Naive B cell (primary cell): ENCODE results near the gene OR8B2. TPM values are rescaled to one million over a fixed set of nuclear protein-coding genes. Genes with fewer than 3 reads are reported as not detected.
"Not testable (repeated sequence)": the region's sequence is repeated elsewhere in the genome, so short reads cannot be mapped to it uniquely, and the experiment has no call there.

Experiments used
- ATAC-seq, 2 donors: fragments of 150-1000 bp; cut with Tn5 transposase; 2 replicates each; pipeline ENCODE4 v1.10.0; 2021; ENCODE audit warnings: low read depth in 2 of 2, mild to moderate bottlenecking in 2 of 2, moderate library complexity in 2 of 2
- DNase-seq: peaks from one replicate; pipeline ENCODE4 v3.0.0; 2022
- H3K27ac Mint-ChIP-seq, 6 donors: one replicate each; pipeline ENCODE4 v1.8.0; 2020 to 2022; ENCODE audit warnings: mild to moderate bottlenecking in 6 of 6, mixed read lengths in 6 of 6, moderate library complexity in 5 of 6, inconsistent platforms in 2 of 6
- H3K27me3 Mint-ChIP-seq, 3 donors: one replicate each; pipeline ENCODE4 v1.8.0; 2021 to 2022; ENCODE audit warnings: mixed read lengths in 3 of 3, mild to moderate bottlenecking in 1 of 3
- H3K36me3 Mint-ChIP-seq, 2 donors: one replicate each; pipeline ENCODE4 v1.8.0; 2020 to 2022; ENCODE audit warnings: mixed read lengths in 2 of 2, inconsistent platforms in 1 of 2, mild to moderate bottlenecking in 1 of 2
- H3K4me1 Mint-ChIP-seq, 3 donors: one replicate each; pipeline ENCODE4 v1.8.0; 2020 to 2022; ENCODE audit warnings: mixed read lengths in 3 of 3, inconsistent platforms in 1 of 3, mild to moderate bottlenecking in 1 of 3, moderate library complexity in 1 of 3
- H3K4me3 Mint-ChIP-seq, 8 donors: one replicate each; pipeline ENCODE4 v1.8.0; 2020 to 2022; ENCODE audit warnings: mild to moderate bottlenecking in 8 of 8, mixed read lengths in 8 of 8, moderate library complexity in 8 of 8, inconsistent platforms in 2 of 8
- H3K9me3 Mint-ChIP-seq, 7 donors: one replicate each; pipeline ENCODE4 v1.8.0; 2020 to 2022; ENCODE audit warnings: mixed read lengths in 7 of 7, mild to moderate bottlenecking in 5 of 7, inconsistent platforms in 2 of 7, moderate library complexity in 1 of 7
- polyA plus RNA-seq, 6 donors: library from polyadenylated mRNA; unstranded; fragments of 300-500 nt; fragmentation: Illumina TruSeq; gene quantifications; one replicate each; pipeline ENCODE4 v1.2.3, GENCODE V29; 2021; ENCODE audit warnings: low read depth in 6 of 6

Gene OR8B2, protein sequence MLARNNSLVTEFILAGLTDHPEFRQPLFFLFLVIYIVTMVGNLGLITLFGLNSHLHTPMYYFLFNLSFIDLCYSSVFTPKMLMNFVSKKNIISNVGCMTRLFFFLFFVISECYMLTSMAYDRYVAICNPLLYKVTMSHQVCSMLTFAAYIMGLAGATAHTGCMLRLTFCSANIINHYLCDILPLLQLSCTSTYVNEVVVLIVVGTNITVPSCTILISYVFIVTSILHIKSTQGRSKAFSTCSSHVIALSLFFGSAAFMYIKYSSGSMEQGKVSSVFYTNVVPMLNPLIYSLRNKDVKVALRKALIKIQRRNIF
- not detected for polyA plus RNA-seq

- no peak within 1 kb of the TSS for H3K27ac Mint-ChIP-seq
- H3K9me3 Mint-ChIP-seq = peaks cover 0 to 4% (median 0%) of the 10 kb centered on the region in 7 donors
- H3K4me3 Mint-ChIP-seq = no peak within 1 kb of the TSS
- ATAC-seq = no peak
- H3K36me3 Mint-ChIP-seq = no peaks in the 10 kb centered on the region
- H3K4me1 Mint-ChIP-seq = no peaks in the 10 kb centered on the region
- no peak for DNase-seq
- H3K27me3 Mint-ChIP-seq = peaks cover 4 to 11% (median 5%) of the 10 kb centered on the region in 3 donors
Observed at GRCh38 chr11:124384399-124384798, at the start of gene OR8B2. OR8B2 (minus strand) TSS chr11:124384499; CDS start chr11:124383343, 1,156 bp downstream.

GRCh38 chr11:124429599-124429998 is 45.3 kb upstream of the OR8B2 start:
- DNase-seq (no peak), ATAC-seq (no peak)
- Mint-ChIP-seq H3K27me3 (peaks cover 2 to 11% (median 8%) of the 10 kb centered on the region in 3 donors), H3K4me3 (no peak overlapping the region), H3K27ac (peak overlapping the region in 1 of 6 donors; percentile 53), H3K36me3 (peaks cover 0 to 8% of the 10 kb centered on the region in 2 donors), H3K4me1 (no peaks in the 10 kb centered on the region), H3K9me3 (peaks cover 2 to 21% (median 6%) of the 10 kb centered on the region in 7 donors)

DNA sequence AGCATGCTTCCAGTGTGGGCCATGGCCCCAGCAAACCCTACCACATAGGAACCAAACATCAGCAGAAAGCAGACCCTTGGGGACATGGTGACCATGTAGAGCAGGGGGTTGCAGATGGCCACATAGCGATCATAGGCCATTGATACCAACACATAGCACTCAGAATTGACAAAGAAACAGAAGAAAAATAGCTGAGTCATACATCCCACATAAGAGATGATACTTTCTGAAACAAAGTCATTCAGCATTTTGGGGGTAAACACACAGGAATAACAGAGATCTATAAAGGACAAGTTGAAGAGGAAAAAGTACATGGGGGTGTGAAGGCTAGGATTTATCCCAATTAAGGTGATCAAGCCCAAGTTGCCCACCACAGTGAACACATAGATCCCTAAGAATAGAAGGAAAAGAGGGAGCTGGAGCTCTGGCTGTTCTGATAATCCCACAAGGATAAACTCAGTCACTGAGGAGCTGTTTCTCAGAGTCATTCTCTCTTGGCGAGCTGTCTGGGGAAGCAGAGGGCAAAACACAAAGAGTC is 40.2 kb upstream of the OR8B2 start, which contains the start of gene OR8B4:
Gene OR8B4, minus strand, starts transcription at position 488 of the 538 bp plus-strand sequence. Its CDS starts 0 bp downstream, at position 488.
- Mint-ChIP-seq H3K9me3 (peaks cover under 1 to 9% (median 3%) of the 10 kb centered on the region in 7 donors), H3K27me3 (peaks cover 33 to 48% (median 40%) of the 10 kb centered on the region in 3 donors), H3K4me3 (no peak within 1 kb of the TSS)

GRCh38 chr11:124421043-124421442 is 36.7 kb upstream of the OR8B2 start:
- no peak overlapping the region for H3K27ac Mint-ChIP-seq
- no peaks in the 10 kb centered on the region for H3K36me3 Mint-ChIP-seq
- H3K4me1 Mint-ChIP-seq = no peaks in the 10 kb centered on the region
- DNase-seq = no peak
- H3K4me3 Mint-ChIP-seq = no peak overlapping the region
- no peaks in the 10 kb centered on the region for H3K9me3 Mint-ChIP-seq
- no peak for ATAC-seq
- peaks cover 46 to 53% (median 48%) of the 10 kb centered on the region in 3 donors for H3K27me3 Mint-ChIP-seq

More for the DNA sequence above, 40.2 kb upstream of the OR8B2 start, which contains the start of gene OR8B4:
- H3K36me3 Mint-ChIP-seq = peaks cover 0 to 3% of the 10 kb centered on the region in 2 donors
- no peak for DNase-seq
- no peak for ATAC-seq
- H3K27ac Mint-ChIP-seq = peak within 1 kb of the TSS in 1 of 6 donors; percentile 18
- no peaks in the 10 kb centered on the region for H3K4me1 Mint-ChIP-seq

DNA sequence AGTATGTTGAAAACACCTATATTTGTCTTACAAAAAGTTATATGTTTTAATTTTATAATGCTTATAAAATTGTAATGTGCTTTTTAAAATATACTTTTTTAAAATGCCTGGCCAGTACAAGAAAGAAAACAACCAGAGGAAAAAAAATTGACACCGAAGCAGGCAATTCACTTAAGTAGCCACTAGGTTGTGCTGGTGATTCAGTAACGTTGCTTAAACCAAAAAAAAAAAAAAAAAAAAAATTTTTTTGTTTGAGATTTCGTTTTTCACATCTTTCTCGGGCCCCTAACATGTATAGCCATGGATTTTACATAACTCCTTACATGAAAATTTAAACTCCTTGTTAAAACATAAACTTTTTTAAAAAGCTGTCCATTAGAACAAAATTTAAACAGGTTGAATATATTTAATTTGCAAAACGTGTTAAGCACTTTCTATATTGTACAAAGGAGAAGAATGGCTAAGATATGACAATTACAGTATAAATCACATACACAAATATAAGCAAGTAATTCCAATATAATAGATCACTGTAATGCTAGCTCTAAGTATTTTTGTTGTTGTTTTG is 31.1 kb upstream of the OR8B2 start:
- no peaks in the 10 kb centered on the region for H3K9me3 Mint-ChIP-seq
- H3K4me3 Mint-ChIP-seq = no peak overlapping the region
- H3K4me1 Mint-ChIP-seq = no peaks in the 10 kb centered on the region
- H3K27ac Mint-ChIP-seq = no peak overlapping the region
- ATAC-seq = no peak
- H3K27me3 Mint-ChIP-seq = peaks cover 23 to 32% (median 24%) of the 10 kb centered on the region in 3 donors
- H3K36me3 Mint-ChIP-seq = no peaks in the 10 kb centered on the region
- no peak for DNase-seq

- H3K4me3 Mint-ChIP-seq = no peak overlapping the region
- DNase-seq (no peak), ATAC-seq (no peak)
- no peaks in the 10 kb centered on the region for H3K36me3 Mint-ChIP-seq
- peaks cover 0 to 5% (median 0%) of the 10 kb centered on the region in 3 donors for H3K4me1 Mint-ChIP-seq
- no peak overlapping the region for H3K27ac Mint-ChIP-seq
- no peaks in the 10 kb centered on the region for H3K9me3 Mint-ChIP-seq
- peaks cover 18 to 36% (median 30%) of the 10 kb centered on the region in 3 donors for H3K27me3 Mint-ChIP-seq
Observed at GRCh38 chr11:124409906-124410305, 25.6 kb upstream of the OR8B2 start.

DNA sequence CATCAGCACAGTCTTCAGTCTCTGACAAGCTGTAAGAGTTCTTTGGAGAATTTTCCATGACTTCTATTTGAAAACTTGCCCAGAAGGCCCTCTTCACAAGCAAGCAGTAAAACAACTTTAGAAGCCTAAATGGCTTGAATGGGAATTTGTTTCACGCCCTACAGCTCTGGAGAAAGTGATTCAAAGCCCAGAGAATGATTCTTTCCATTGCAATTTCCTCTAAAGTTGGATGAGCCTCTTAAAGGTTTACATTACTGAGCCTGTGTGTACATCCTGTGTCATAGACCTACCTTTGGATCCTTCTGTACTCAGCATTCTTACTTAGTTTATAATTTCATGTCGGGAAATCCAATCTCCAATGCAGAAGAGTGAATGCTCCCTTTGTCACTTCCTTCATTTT is 21.3 kb upstream of the OR8B2 start:
- Mint-ChIP-seq H3K4me1 (peaks cover 0 to 5% (median 0%) of the 10 kb centered on the region in 3 donors), H3K4me3 (no peak overlapping the region), H3K27ac (no peak overlapping the region), H3K9me3 (no peaks in the 10 kb centered on the region), H3K36me3 (no peaks in the 10 kb centered on the region), H3K27me3 (peaks cover 17 to 23% (median 21%) of the 10 kb centered on the region in 3 donors)
- ATAC-seq (no peak), DNase-seq (no peak)

DNA sequence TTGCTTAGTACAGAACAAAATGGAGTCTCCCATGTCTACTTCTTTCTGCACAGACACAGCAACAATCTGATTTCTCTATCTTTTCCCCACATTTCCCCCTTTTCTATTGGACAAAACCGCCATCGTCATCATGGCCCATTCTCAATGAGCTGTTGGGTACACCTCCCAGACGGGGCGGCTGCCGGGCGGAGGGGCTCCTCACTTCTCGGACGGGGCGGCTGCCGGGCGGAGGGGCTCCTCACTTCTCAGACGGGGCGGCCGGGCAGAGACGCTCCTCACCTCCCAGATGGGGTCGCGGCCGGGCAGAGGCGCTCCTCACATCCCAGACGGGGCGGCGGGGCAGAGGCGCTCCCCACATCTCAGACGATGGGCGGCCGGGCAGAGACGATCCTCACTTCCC is 18.9 kb upstream of the OR8B2 start:
- H3K9me3 Mint-ChIP-seq, H3K27me3 Mint-ChIP-seq, H3K4me3 Mint-ChIP-seq, H3K27ac Mint-ChIP-seq, ATAC-seq, H3K4me1 Mint-ChIP-seq, H3K36me3 Mint-ChIP-seq, DNase-seq: not testable (repeated sequence)

DNA sequence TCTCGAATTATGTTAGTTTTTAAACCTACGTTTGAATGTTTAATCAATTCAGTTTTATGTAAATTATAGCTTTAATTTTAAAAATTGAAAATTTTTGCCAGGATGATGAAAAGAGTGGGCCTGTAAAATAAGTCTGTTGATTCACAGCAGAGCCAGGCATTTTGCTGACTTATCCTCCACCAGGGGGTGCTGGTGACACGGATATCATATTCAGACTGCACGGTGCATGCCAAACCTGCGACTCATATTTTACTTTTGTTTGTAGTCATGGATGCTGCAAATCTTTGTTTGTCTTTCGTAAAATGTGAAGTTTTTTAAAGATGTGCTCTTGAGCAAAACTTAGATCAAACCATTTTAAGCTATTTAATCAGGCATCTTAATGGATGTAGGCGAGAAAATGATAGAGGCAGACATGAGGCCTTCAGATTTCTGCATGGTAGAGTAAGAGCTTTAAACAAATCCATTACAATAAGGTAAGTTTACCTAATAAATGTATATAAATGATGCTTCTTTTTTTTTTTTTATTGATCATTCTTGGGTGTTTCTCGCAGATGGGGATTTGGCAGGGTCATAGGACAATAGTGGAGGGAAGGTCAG is 18.1 kb upstream of the OR8B2 start:
- Mint-ChIP-seq H3K36me3 (no peaks in the 10 kb centered on the region), H3K4me3 (no peak overlapping the region), H3K9me3 (no peaks in the 10 kb centered on the region), H3K27ac (no peak overlapping the region), H3K4me1 (peaks cover 0 to 5% (median 0%) of the 10 kb centered on the region in 3 donors), H3K27me3 (peaks cover 0 to 4% (median 3%) of the 10 kb centered on the region in 3 donors)
- DNase-seq (peak; percentile 22), ATAC-seq (peak in 1 of 2 donors; percentile 68)

GRCh38 chr11:124398924-124399323 is 14.6 kb upstream of the OR8B2 start, which contains the start of gene OR8B3:
OR8B3 (minus strand) TSS chr11:124399024; CDS start chr11:124397351, 1,673 bp downstream.
- Mint-ChIP-seq H3K27me3 (peaks cover 0 to 3% (median 0%) of the 10 kb centered on the region in 3 donors), H3K36me3 (no peaks in the 10 kb centered on the region), H3K4me1 (no peaks in the 10 kb centered on the region), H3K4me3 (no peak within 1 kb of the TSS), H3K9me3 (no peaks in the 10 kb centered on the region), H3K27ac (no peak within 1 kb of the TSS)
- ATAC-seq = no peak
- DNase-seq = no peak

DNA sequence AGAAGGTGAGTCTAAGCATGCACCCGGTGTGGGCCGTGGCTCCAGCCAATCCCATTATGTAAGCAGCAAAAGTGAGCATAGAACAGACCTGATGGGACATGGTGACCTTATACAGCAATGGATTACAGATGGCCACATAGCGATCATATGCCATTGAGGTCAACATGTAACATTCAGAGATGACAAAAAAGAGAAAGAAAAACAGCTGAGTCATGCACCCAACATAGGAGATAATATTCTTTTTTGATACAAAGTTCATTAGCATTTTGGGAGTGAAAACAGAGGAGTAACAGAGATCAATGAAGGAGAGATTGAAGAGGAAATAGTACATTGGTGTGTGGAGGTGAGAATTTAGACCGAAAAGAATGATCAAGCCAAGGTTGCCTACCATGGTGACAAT is 12.5 kb upstream of the OR8B2 start:
- ATAC-seq, H3K27me3 Mint-ChIP-seq, H3K4me1 Mint-ChIP-seq, H3K36me3 Mint-ChIP-seq, H3K4me3 Mint-ChIP-seq, H3K27ac Mint-ChIP-seq, H3K9me3 Mint-ChIP-seq, DNase-seq: not testable (repeated sequence)

DNA sequence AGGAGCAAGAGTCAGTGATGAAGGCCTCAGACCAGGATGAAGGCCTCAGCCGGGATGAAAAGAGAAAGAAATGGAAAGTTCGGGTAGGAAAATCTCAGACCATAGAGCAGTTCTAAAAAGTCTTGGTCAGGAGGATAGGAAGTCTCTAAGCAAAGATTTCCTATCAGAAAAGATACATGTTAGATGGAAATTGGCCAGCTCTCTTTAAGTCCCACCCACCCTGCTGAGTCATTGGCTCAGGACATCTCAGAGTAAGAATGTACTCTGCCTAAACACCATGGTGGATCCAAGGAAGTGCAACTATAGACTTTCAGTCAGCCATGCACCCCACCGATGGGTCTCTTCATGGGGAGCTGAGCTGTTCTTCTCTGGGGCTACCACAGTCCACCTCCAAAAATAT is 10.1 kb upstream of the OR8B2 start:
- H3K27me3 Mint-ChIP-seq = peaks cover 6 to 15% (median 8%) of the 10 kb centered on the region in 3 donors
- H3K4me1 Mint-ChIP-seq = no peaks in the 10 kb centered on the region
- no peaks in the 10 kb centered on the region for H3K36me3 Mint-ChIP-seq
- H3K27ac Mint-ChIP-seq = no peak overlapping the region
- no peak for DNase-seq
- H3K9me3 Mint-ChIP-seq = peaks cover 0 to 2% (median 0%) of the 10 kb centered on the region in 7 donors
- ATAC-seq = no peak
- H3K4me3 Mint-ChIP-seq = no peak overlapping the region

GRCh38 chr11:124382857-124383256 is 1.4 kb downstream of the OR8B2 start:
- ATAC-seq, H3K36me3 Mint-ChIP-seq, H3K4me1 Mint-ChIP-seq, H3K4me3 Mint-ChIP-seq, DNase-seq, H3K9me3 Mint-ChIP-seq, H3K27me3 Mint-ChIP-seq: not testable (repeated sequence)
- H3K27ac Mint-ChIP-seq = peak overlapping the region in 1 of 6 donors; percentile 29
